H1 (cell line): ENCODE results near the gene IL27RA. TPM values are rescaled to one million over a fixed set of nuclear protein-coding genes. Genes with fewer than 3 reads are reported as not detected.

ENCODE experiments used
- CTCF ChIA-PET: fragments of 300-600 bp; sonication (Branson Sonifier 250); formaldehyde crosslinking; loops from one replicate; lab custom pipeline; 2021; ENCODE audit not compliant: partially characterized antibody; lab: Charles Lee
- POLR2A ChIA-PET: fragments of 300-600 bp; sonication (Branson Sonifier 250); formaldehyde crosslinking; loops from one replicate; lab custom pipeline; 2021; ENCODE audit warnings: inconsistent platforms; ENCODE audit not compliant: partially characterized antibody; lab: Charles Lee
- DNase-seq, 2 experiments: peaks; one replicate each; pipeline versions ENCODE4 v3.0.0 to v3.0.0-alpha.2; 2010 to 2022; ENCODE audit warnings: low spot score in 2 of 2, low read depth in 1 of 2, mixed read lengths in 1 of 2
- FAIRE-seq: peaks from 2 replicates; lab custom pipeline; 2011; peaks lifted over from hg19 to GRCh38; lab: Jason Lieb, UNC
- H2AFZ ChIP-seq: 2 replicates; pipeline ENCODE4 v1.8.1; 2012; ENCODE audit warnings: low read length, inconsistent platforms
- H2AK5ac ChIP-seq: 2 replicates; pipeline ENCODE4 v1.6.1; 2013; ENCODE audit warnings: low read depth, low read length
- H2BK120ac ChIP-seq: replicated peaks from 2 replicates; pipeline ENCODE3; 2013; ENCODE audit warnings: low read depth, low read length, inconsistent platforms
- H2BK12ac ChIP-seq: 2 replicates; pipeline ENCODE4 v1.6.1; 2013; ENCODE audit warnings: low read depth, low read length
- H2BK15ac ChIP-seq: 2 replicates; pipeline ENCODE4 v1.6.1; 2013; ENCODE audit warnings: low read length
- H2BK20ac ChIP-seq: 2 replicates; pipeline ENCODE4 v1.6.1; 2013; ENCODE audit warnings: low read length
- H2BK5ac ChIP-seq: 2 replicates; pipeline ENCODE4 v1.6.1; 2013; ENCODE audit warnings: low read depth, low read length
- H3K14ac ChIP-seq: 2 replicates; pipeline ENCODE4 v1.6.1; 2013; ENCODE audit warnings: inconsistent platforms; ENCODE audit not compliant: insufficient read length
- H3K18ac ChIP-seq: 2 replicates; pipeline ENCODE4 v1.6.1; 2013; ENCODE audit warnings: low read length; ENCODE audit errors: extremely low read depth
- H3K23ac ChIP-seq: 2 replicates; pipeline ENCODE4 v1.6.1; 2013; ENCODE audit warnings: inconsistent platforms; ENCODE audit not compliant: insufficient read length
- H3K23me2 ChIP-seq: 2 replicates; pipeline ENCODE4 v1.6.1; 2013; ENCODE audit warnings: low read depth, low read length
- H3K27ac ChIP-seq: 2 replicates; pipeline ENCODE4 v1.6.1; 2011; ENCODE audit warnings: low read depth, low read length, inconsistent platforms
- H3K27me3 ChIP-seq, 4 experiments: replicated peaks in 1 of 4; 1 replicate in 1 of 4; 2 replicates in 3 of 4; pipeline versions ENCODE4 v1.6.1 to v1.8.1; 2011 to 2013; ENCODE audit warnings: low read length in 3 of 4, mild to moderate bottlenecking in 3 of 4, inconsistent platforms in 2 of 4, mixed read lengths in 2 of 4, moderate library complexity in 1 of 4; ENCODE audit not compliant: control insufficient read depth in 3 of 4, insufficient read depth in 3 of 4; ENCODE audit errors: extremely low read depth in 1 of 4
- H3K36me3 ChIP-seq, 4 experiments: 2 replicates each; pipeline versions ENCODE4 v1.6.1 to v1.8.1; 2011 to 2013; ENCODE audit warnings: mild to moderate bottlenecking in 4 of 4, low read length in 3 of 4, moderate library complexity in 2 of 4, control low read depth in 1 of 4, inconsistent platforms in 1 of 4; ENCODE audit not compliant: insufficient read depth in 4 of 4, control insufficient read depth in 2 of 4
- H3K4ac ChIP-seq: replicated peaks from 2 replicates; pipeline ENCODE3; 2013; ENCODE audit warnings: low read length, low read depth, mixed read lengths, inconsistent platforms; ENCODE audit not compliant: insufficient read length
- H3K4me1 ChIP-seq, 4 experiments: replicated peaks in 1 of 4; 1 replicate in 1 of 4; 2 replicates in 3 of 4; pipeline versions ENCODE4 v1.6.1 to v1.8.1; 2011 to 2013; ENCODE audit warnings: low read length in 3 of 4, inconsistent platforms in 2 of 4, mixed read lengths in 1 of 4; ENCODE audit not compliant: insufficient read depth in 4 of 4, control insufficient read depth in 3 of 4
- H3K4me2 ChIP-seq, 2 experiments: 2 replicates each; pipeline versions ENCODE4 v1.6.1 to v1.8.1; 2011 to 2013; ENCODE audit warnings: low read depth in 2 of 2, low read length in 2 of 2, control low read depth in 1 of 2, inconsistent platforms in 1 of 2, mild to moderate bottlenecking in 1 of 2; ENCODE audit not compliant: insufficient read depth in 1 of 2
- H3K4me3 ChIP-seq, 4 experiments: fragments of 200-600, 300-600 bp in 1 of 4; sonication (generic), shearing (Covaris generic), sonication (Bioruptor Twin) in 1 of 4; 2 replicates each; pipeline versions ENCODE4 v1.5.1 to v1.8.1; 2011 to 2016; ENCODE audit warnings: low read length in 4 of 4, low read depth in 3 of 4, control low read depth in 2 of 4, inconsistent platforms in 2 of 4, mild to moderate bottlenecking in 2 of 4, mixed read lengths in 1 of 4, moderate library complexity in 1 of 4; ENCODE audit not compliant: insufficient read depth in 2 of 4; ENCODE audit errors: extremely low read depth in 1 of 4
- H3K56ac ChIP-seq: replicated peaks from 2 replicates; pipeline ENCODE3; 2013; ENCODE audit warnings: low read depth, mild to moderate bottlenecking, mixed read lengths, low read length, inconsistent platforms; ENCODE audit not compliant: insufficient read length
- H3K79me1 ChIP-seq: 2 replicates; pipeline ENCODE4 v1.6.1; 2013; ENCODE audit warnings: low read depth, low read length, control low read depth
- H3K79me2 ChIP-seq, 2 experiments: 2 replicates each; pipeline versions ENCODE4 v1.6.1 to v1.8.1; 2012 to 2013; ENCODE audit warnings: low read length in 2 of 2, mild to moderate bottlenecking in 2 of 2, inconsistent platforms in 1 of 2; ENCODE audit not compliant: insufficient read depth in 2 of 2, control insufficient read depth in 1 of 2
- H3K9ac ChIP-seq, 4 experiments: replicated peaks in 1 of 4; 1 replicate in 1 of 4; 2 replicates in 3 of 4; pipeline versions ENCODE4 v1.6.1 to v1.8.1; 2011 to 2013; ENCODE audit warnings: low read depth in 3 of 4, low read length in 3 of 4, control low read depth in 2 of 4, mild to moderate bottlenecking in 2 of 4, moderate library complexity in 2 of 4, inconsistent platforms in 1 of 4; ENCODE audit errors: extremely low read depth in 1 of 4
- H3K9me3 ChIP-seq, 2 experiments: 2 replicates each; pipeline versions ENCODE4 v1.6.1 to v1.8.1; 2012 to 2013; ENCODE audit warnings: mild to moderate bottlenecking in 2 of 2, moderate library complexity in 2 of 2, control low read depth in 1 of 2, inconsistent platforms in 1 of 2, low read depth in 1 of 2, low read length in 1 of 2, mixed read lengths in 1 of 2; ENCODE audit not compliant: insufficient read depth in 2 of 2
- H4K20me1 ChIP-seq, 2 experiments: replicated peaks in 1 of 2; 2 replicates each; pipeline versions ENCODE3 to v1.8.1; 2011 to 2013; ENCODE audit warnings: inconsistent platforms in 2 of 2, low read length in 2 of 2, mild to moderate bottlenecking in 1 of 2; ENCODE audit not compliant: insufficient read depth in 2 of 2, control insufficient read depth in 1 of 2
- H4K5ac ChIP-seq: 2 replicates; pipeline ENCODE4 v1.6.1; 2013; ENCODE audit warnings: low read length, low read depth, mixed read lengths, inconsistent platforms; ENCODE audit not compliant: insufficient read length
- H4K8ac ChIP-seq: 2 replicates; pipeline ENCODE4 v1.8.0; 2013; ENCODE audit warnings: mild to moderate bottlenecking, moderate library complexity, low read length, inconsistent platforms; ENCODE audit not compliant: insufficient read depth; ENCODE audit errors: extremely low read depth
- H4K91ac ChIP-seq: replicated peaks from 2 replicates; pipeline ENCODE3; 2013; ENCODE audit warnings: low read length, mixed read lengths, inconsistent platforms; ENCODE audit not compliant: insufficient read length
- KDM1A ChIP-seq: fragments of 200-600, 300-600 bp; sonication (generic); IDR thresholded peaks from 2 replicates; pipeline ENCODE4 v1.7.1; 2016; ENCODE audit warnings: mild to moderate bottlenecking, low read length, borderline replicate concordance
- SRF ChIP-seq: IDR thresholded peaks from 2 replicates; pipeline ENCODE4 v1.6.1; 2011; ENCODE audit warnings: mild to moderate bottlenecking, low read depth, low read length, moderate library complexity
- WGBS, 2 experiments: shearing (Covaris generic) in 1 of 2; methylation state at CpG; one replicate each; pipeline versions ENCODE4 v1.1.6 to v1.1.7; 2013 to 2015; ENCODE audit warnings: low lambda C conversion rate in 2 of 2, mixed read lengths in 2 of 2, inconsistent platforms in 1 of 2, low coverage in 1 of 2, missing lambda C conversion rate in 1 of 2; ENCODE audit not compliant: insufficient replicate concordance in 2 of 2, insufficient coverage in 1 of 2, insufficient read length in 1 of 2; ENCODE audit errors: extremely low coverage in 1 of 2, missing lambda C conversion rate in 1 of 2; 5-methylcytosine and 5-hydroxymethylcytosine counted together
- polyA plus RNA-seq, 7 experiments: library from polyadenylated mRNA; depleted of rRNA in 3 of 7; stranded (reverse) in 5 of 7; unstranded in 2 of 7; fragments of >200 nt in 5 of 7; fragments of 200-250 nt in 2 of 7; gene quantifications; 1 replicate in 5 of 7; 2 replicates in 1 of 7; 4 replicates in 1 of 7; pipeline versions ENCODE4 v1.2.1 to v1.2.3, GENCODE V29; 2011 to 2013; ENCODE audit warnings: missing spikeins in 2 of 7, mixed read lengths in 2 of 7
- total RNA-seq: library from RNA; stranded (reverse); fragmentation: NEBNext Ultra II Directional; extraction: Animal tissue kit (Norgen Biotek cat#: 25700); gene quantifications from 2 replicates; pipeline ENCODE4 v1.2.1, GENCODE V29; 2021

Gene IL27RA
- total and polyA plus RNA-seq, 2 of the 8 experiments (the other 6 are each of a cell fraction or from before 2014, with no cell fraction given): 9.9 to 14.7 TPM

GRCh38 chr19:14056069-14056666 is 24.6 kb downstream of the IL27RA start:
- Histone ChIP-seq H2BK12ac (no peak overlapping the region), H3K9ac (no peak overlapping the region), H4K8ac (peak overlapping the region; percentile 79; the same call in 1 of the 2 replicates), H3K23me2 (peaks cover 12% of the 10 kb centered on the region; the same call in 1 of the 2 replicates), H3K79me2 (no peaks in the 10 kb centered on the region), H3K9me3 (no peaks in the 10 kb centered on the region; a peak in 1 of 4 replicates), H2AK5ac (0 out of 2 replicates have a peak overlapping the region, but pooled peaks have one; percentile 65), H3K27me3 (peaks cover 5 to 19% (median 14%) of the 10 kb centered on the region in 4 experiments), H3K23ac (no peak overlapping the region), H2BK120ac (no peak overlapping the region), H4K5ac (no peak overlapping the region), H2BK20ac (no peak overlapping the region), H3K4me1 (peaks cover 0 to 8% (median 2%) of the 10 kb centered on the region in 4 experiments; a peak in 4 of 7 replicates), H3K27ac (no peak overlapping the region), H3K79me1 (no peaks in the 10 kb centered on the region), H2AFZ (no peak overlapping the region), H2BK5ac (no peak overlapping the region), H4K20me1 (peaks cover 0 to 2% of the 10 kb centered on the region in 2 experiments), H3K4me3 (no peak overlapping the region), H4K91ac (no peak overlapping the region), H3K18ac (no peak overlapping the region), H3K4ac (no peak overlapping the region), H3K4me2 (peak overlapping the region; percentile 68 to 77; a peak in 3 of 4 replicates), H3K36me3 (no peaks in the 10 kb centered on the region), H2BK15ac (no peak overlapping the region), H3K14ac (no peak overlapping the region), H3K56ac (no peak overlapping the region)
- DNase-seq (no peak), FAIRE-seq (no peak)
- POLR2A ChIA-PET: interaction anchor here (0.7 to 1.9 kb wide), 8 partner anchors 8 to 174 kb away, joined by 3 to 6 read pairs (median 4); partner anchors contain the start of gene ASF1B
- CTCF ChIA-PET: interaction anchor here (0.6 to 6.4 kb wide), 11 partner anchors 9 to 173 kb away, joined by 3 to 76 read pairs (median 5); partner anchors contain the start of genes IL27RA and MISP3
- 88% methylated on average over 8 of the region's 10 CpGs; no CpG with 5 or more reads in 1 of the 2 experiments for WGBS, 2 experiments
- TF ChIP-seq SRF (no peak), KDM1A (peak; percentile 65; the same call in 1 of the 2 replicates)
